HCT116 (cell line): ENCODE data around the gene SERPINI1. TPM values are rescaled to one million over a fixed set of nuclear protein-coding genes. Genes with fewer than 3 reads are reported as not detected.

ENCODE experiments used
- ATAC-seq: fragments of 200-7000 bp; cut with Tn5 transposase; 2 replicates; pipeline ENCODE4 v1.9.1; 2020; ENCODE audit warnings: mild to moderate bottlenecking, moderate library complexity
- BruUV-seq: library from RNA; stranded (reverse); fragments of 400-500 nt; replicated peaks from 2 replicates; lab custom pipeline; 2021; lab: Mats Ljungman, UMichigan
- CTCF ChIA-PET: fragments of 300-600 bp; sonication (Branson Sonifier 250); formaldehyde crosslinking; loops from one replicate; lab custom pipeline; 2021; ENCODE audit warnings: antibody characterized with exemption; lab: Charles Lee
- POLR2A ChIA-PET: fragments of 300-600, 350-600 bp; sonication (Branson Sonifier 250); formaldehyde crosslinking; loops from one replicate; lab custom pipeline; 2021; ENCODE audit warnings: antibody characterized with exemption; lab: Charles Lee
- RAD21 ChIA-PET, 2 experiments: fragments of 300-600 bp; sonication (Branson Sonifier 250); formaldehyde crosslinking; loops; one replicate each; lab custom pipeline; 2023; ENCODE audit warnings: low total read pairs in 2 of 2; ENCODE audit not compliant: uncharacterized antibody in 2 of 2, unreplicated experiment in 2 of 2, low non-redundant PET in 1 of 2; lab: Charles Lee
- DNase-seq: peaks from one replicate; pipeline ENCODE4 v3.0.0-alpha.2; 2010; ENCODE audit warnings: low read depth, low spot score
- H2AFZ ChIP-seq: fragments of 200-600 bp; shearing (Covaris generic), sonication (generic); 2 replicates; pipeline ENCODE4 v1.6.1; 2017; ENCODE audit warnings: low read depth, mixed run types, mixed read lengths, antibody characterized with exemption, low read length; ENCODE audit not compliant: poor library complexity, severe bottlenecking
- H3K27ac ChIP-seq: 2 replicates; pipeline ENCODE4 v1.5.1; 2012; ENCODE audit warnings: low read depth, low read length
- H3K27me3 ChIP-seq: fragments of 200-600 bp; sonication (generic); 2 replicates; pipeline ENCODE4 v1.6.1; 2016; ENCODE audit warnings: mixed run types, low read length, mixed read lengths; ENCODE audit not compliant: insufficient read depth
- H3K36me3 ChIP-seq, 2 experiments: fragments of 200-500 bp in 1 of 2; fragments of 200-600 bp in 1 of 2; sonication (Bioruptor generic) in 1 of 2; sonication (generic) in 1 of 2; 2 replicates each; pipeline versions ENCODE4 v1.5.1 to v1.6.1; 2014 to 2016; ENCODE audit warnings: low read length in 2 of 2, inconsistent platforms in 1 of 2, mixed read lengths in 1 of 2, mixed run types in 1 of 2; ENCODE audit not compliant: insufficient read depth in 2 of 2, control insufficient read depth in 1 of 2
- H3K4me1 ChIP-seq, 2 experiments: fragments of 200-600 bp in 1 of 2; sonication (generic) in 1 of 2; 2 replicates each; pipeline versions ENCODE4 v1.5.1 to v1.6.1; 2012 to 2017; ENCODE audit warnings: low read length in 2 of 2, inconsistent platforms in 1 of 2, mild to moderate bottlenecking in 1 of 2, mixed read lengths in 1 of 2, mixed run types in 1 of 2, moderate library complexity in 1 of 2; ENCODE audit not compliant: insufficient read depth in 2 of 2, control insufficient read depth in 1 of 2
- H3K4me2 ChIP-seq: fragments of 200-600 bp; sonication (generic); 2 replicates; pipeline ENCODE4 v1.6.1; 2017; ENCODE audit warnings: mixed run types, low read length, mixed read lengths
- H3K4me3 ChIP-seq, 2 experiments: fragments of 200-600 bp in 1 of 2; sonication (generic) in 1 of 2; replicated peaks in 1 of 2; 2 replicates each; pipeline ENCODE4 v1.5.1; 2011 to 2016; ENCODE audit warnings: low read length in 2 of 2, control low read depth in 1 of 2, low read depth in 1 of 2, mild to moderate bottlenecking in 1 of 2, mixed read lengths in 1 of 2, mixed run types in 1 of 2
- H3K79me2 ChIP-seq: fragments of 200-600 bp; sonication (generic); 2 replicates; pipeline ENCODE4 v1.6.1; 2017; ENCODE audit warnings: mild to moderate bottlenecking, mixed run types, low read length, moderate library complexity, mixed read lengths; ENCODE audit not compliant: insufficient read depth
- H3K9ac ChIP-seq: fragments of 200-600 bp; sonication (generic); 2 replicates; pipeline ENCODE4 v1.6.1; 2016; ENCODE audit warnings: low read length, mixed read lengths
- H3K9me2 ChIP-seq: fragments of 200-600 bp; sonication (generic), shearing (Covaris generic); 2 replicates; pipeline ENCODE4 v1.6.1; 2017; ENCODE audit warnings: mixed run types, mild to moderate bottlenecking, moderate library complexity; ENCODE audit not compliant: insufficient read depth
- H3K9me3 ChIP-seq, 2 experiments: fragments of 200-500 bp in 1 of 2; fragments of 200-600 bp in 1 of 2; sonication (Bioruptor generic) in 1 of 2; sonication (generic) in 1 of 2; 2 replicates each; pipeline ENCODE4 v1.6.1; 2014 to 2017; ENCODE audit warnings: low read length in 2 of 2, mixed read lengths in 2 of 2, inconsistent platforms in 1 of 2, low read depth in 1 of 2, mild to moderate bottlenecking in 1 of 2, mixed run types in 1 of 2, moderate library complexity in 1 of 2; ENCODE audit not compliant: control insufficient read depth in 1 of 2, insufficient read depth in 1 of 2
- H4K20me1 ChIP-seq: fragments of 200-600 bp; sonication (generic), shearing (Covaris generic); 2 replicates; pipeline ENCODE4 v1.6.1; 2017; ENCODE audit warnings: mixed run types, mild to moderate bottlenecking, moderate library complexity; ENCODE audit not compliant: insufficient read depth
- CBX3 ChIP-seq: IDR thresholded peaks from 2 replicates; pipeline ENCODE4 v1.6.1; 2012; ENCODE audit warnings: low read depth
- CEBPB ChIP-seq: IDR thresholded peaks from 2 replicates; pipeline ENCODE4 v1.6.1; 2012; ENCODE audit warnings: low read depth
- EGR1 ChIP-seq: IDR thresholded peaks from 2 replicates; pipeline ENCODE4 v1.6.1; 2012; ENCODE audit warnings: low read depth
- ELF1 ChIP-seq: IDR thresholded peaks from 2 replicates; pipeline ENCODE4 v1.6.1; 2012; ENCODE audit warnings: low read depth, borderline replicate concordance
- FOSL1 ChIP-seq: IDR thresholded peaks from 2 replicates; pipeline ENCODE4 v1.6.1; 2012; ENCODE audit warnings: low read depth
- MAX ChIP-seq: IDR thresholded peaks from 2 replicates; pipeline ENCODE4 v1.6.1; 2012
- POLR2A ChIP-seq: IDR thresholded peaks from 2 replicates; pipeline ENCODE4 v1.7.0; 2011; ENCODE audit warnings: borderline replicate concordance; ENCODE audit not compliant: insufficient read depth, insufficient read length; ENCODE audit errors: extremely low read depth
- POLR2AphosphoS5 ChIP-seq: IDR thresholded peaks from 2 replicates; pipeline ENCODE4 v1.6.1; 2011; ENCODE audit warnings: mild to moderate bottlenecking, low read depth, low read length, moderate library complexity
- RAD21 ChIP-seq: IDR thresholded peaks from 2 replicates; pipeline ENCODE4 v1.6.1; 2012; ENCODE audit warnings: low read depth, mild to moderate bottlenecking
- REST ChIP-seq: IDR thresholded peaks from 2 replicates; pipeline ENCODE4 v1.6.1; 2012; ENCODE audit warnings: low read depth
- SIN3A ChIP-seq: IDR thresholded peaks from 2 replicates; pipeline ENCODE4 v1.6.1; 2012; ENCODE audit warnings: low read depth
- SP1 ChIP-seq: IDR thresholded peaks from 2 replicates; pipeline ENCODE4 v1.6.1; 2012; ENCODE audit warnings: low read depth
- YY1 ChIP-seq: IDR thresholded peaks from 2 replicates; pipeline ENCODE4 v1.6.1; 2011; ENCODE audit warnings: low read length, low read depth, moderate library complexity, mild to moderate bottlenecking; ENCODE audit not compliant: insufficient replicate concordance; ENCODE audit errors: extremely low read depth
- ZFX ChIP-seq: fragments of 450-650 bp; IDR thresholded peaks from 2 replicates; pipeline ENCODE4 v1.6.1; 2017
- ZNF274 ChIP-seq: fragments of 200-500 bp; sonication (Bioruptor generic); IDR thresholded peaks from 2 replicates; pipeline ENCODE4 v1.6.1; 2014; ENCODE audit warnings: mild to moderate bottlenecking, low read depth, low read length, inconsistent platforms
- intact Hi-C: fragments of 100-400 bp; cut with micrococcal nuclease; formaldehyde crosslinking; loops from 2 replicates; pipeline ENCODE4 v1.10.0; 2022
- total RNA-seq: library from RNA; stranded (reverse); gene quantifications from one replicate; pipeline ENCODE4 v1.2.1, GENCODE V29; 2021; ENCODE audit not compliant: unreplicated experiment
- TF ChIP-seq, protein P1 (sequence below), 3 experiments: fragments of 200-600 bp in 1 of 3; sonication (generic) in 1 of 3; IDR thresholded peaks in 2 of 3; conservative IDR thresholded peaks in 1 of 3; 2 replicates each; pipeline ENCODE4 v1.5.1; 2012 to 2017; ENCODE audit warnings: low read depth in 2 of 3, low read length in 2 of 3, antibody characterized with exemption in 1 of 3, borderline replicate concordance in 1 of 3, control low read depth in 1 of 3, mild to moderate bottlenecking in 1 of 3, mixed read lengths in 1 of 3, mixed run types in 1 of 3, moderate library complexity in 1 of 3; ENCODE audit not compliant: insufficient read depth in 1 of 3

Gene SERPINI1
- total RNA-seq, 1 experiment from 2014 or later: 6.5 TPM

DNA sequence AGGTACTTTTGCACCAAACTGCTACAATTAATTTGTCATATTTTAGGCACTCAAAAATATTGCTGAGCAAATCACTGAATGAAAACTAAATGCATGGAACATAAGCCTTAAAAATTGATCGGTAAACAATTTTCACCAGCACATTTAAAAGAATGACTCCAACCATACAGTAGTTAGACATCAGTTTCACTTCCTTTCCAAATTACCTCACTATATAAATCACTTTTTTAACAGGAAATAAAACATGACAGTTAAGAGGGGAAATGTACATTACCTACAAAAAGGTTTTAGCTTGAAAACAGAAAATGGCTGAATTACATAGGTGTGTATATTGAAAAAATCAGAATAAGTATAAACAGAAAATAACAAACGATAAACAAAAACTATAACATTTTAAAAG, 108.4 kb downstream of the SERPINI1 start:
- Histone ChIP-seq H3K79me2 (no peaks in the 10 kb centered on the region), H3K9ac (no peak overlapping the region), H3K4me2 (no peak overlapping the region), H3K4me1 (no peaks in the 10 kb centered on the region), H3K27ac (no peak overlapping the region), H3K9me2 (no peaks in the 10 kb centered on the region), H2AFZ (no peak overlapping the region), H4K20me1 (no peaks in the 10 kb centered on the region), H3K27me3 (no peaks in the 10 kb centered on the region), H3K36me3 (no peaks in the 10 kb centered on the region), H3K4me3 (no peak overlapping the region), H3K9me3 (no peaks in the 10 kb centered on the region)
- ChIA-PET POLR2A (no interaction called here), RAD21 (no interaction called here), CTCF (no interaction called here)
- no TSS peak for BruUV-seq
- DNase-seq (no peak), ATAC-seq (no peak)
- TF ChIP-seq ELF1: no peak
- no peak for TF ChIP-seq FOSL1
- TF ChIP-seq CBX3: no peak
- TF ChIP-seq POLR2A: no peak
- TF ChIP-seq, protein P1, sequence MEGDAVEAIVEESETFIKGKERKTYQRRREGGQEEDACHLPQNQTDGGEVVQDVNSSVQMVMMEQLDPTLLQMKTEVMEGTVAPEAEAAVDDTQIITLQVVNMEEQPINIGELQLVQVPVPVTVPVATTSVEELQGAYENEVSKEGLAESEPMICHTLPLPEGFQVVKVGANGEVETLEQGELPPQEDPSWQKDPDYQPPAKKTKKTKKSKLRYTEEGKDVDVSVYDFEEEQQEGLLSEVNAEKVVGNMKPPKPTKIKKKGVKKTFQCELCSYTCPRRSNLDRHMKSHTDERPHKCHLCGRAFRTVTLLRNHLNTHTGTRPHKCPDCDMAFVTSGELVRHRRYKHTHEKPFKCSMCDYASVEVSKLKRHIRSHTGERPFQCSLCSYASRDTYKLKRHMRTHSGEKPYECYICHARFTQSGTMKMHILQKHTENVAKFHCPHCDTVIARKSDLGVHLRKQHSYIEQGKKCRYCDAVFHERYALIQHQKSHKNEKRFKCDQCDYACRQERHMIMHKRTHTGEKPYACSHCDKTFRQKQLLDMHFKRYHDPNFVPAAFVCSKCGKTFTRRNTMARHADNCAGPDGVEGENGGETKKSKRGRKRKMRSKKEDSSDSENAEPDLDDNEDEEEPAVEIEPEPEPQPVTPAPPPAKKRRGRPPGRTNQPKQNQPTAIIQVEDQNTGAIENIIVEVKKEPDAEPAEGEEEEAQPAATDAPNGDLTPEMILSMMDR (IDR thresholded peaks at IDR 0.05 in 2 of 3, conservative IDR thresholded peaks at IDR 0.05 in 1 of 3; ENCODE audit: borderline replicate concordance in 1 of 3, insufficient read depth in 1 of 3, low read depth in 2 of 3, low read length in 2 of 3): no peak
- no peak for TF ChIP-seq MAX
- TF ChIP-seq RAD21: no peak
- TF ChIP-seq CEBPB: no peak
- no peak for TF ChIP-seq EGR1
- TF ChIP-seq ZNF274: no peak
- TF ChIP-seq SP1: no peak
- no peak for TF ChIP-seq POLR2AphosphoS5
- TF ChIP-seq SIN3A: no peak
- no peak for TF ChIP-seq ZFX
- no peak for TF ChIP-seq YY1
- no peak for TF ChIP-seq REST
- intact Hi-C loops: no loop called here
